Prostate gland (tissue), 2 donors: Measurements from ENCODE around the gene NT5DC4.

Experiments
- CTCF ChIP-seq, 4 experiments: fragments of 200-600 bp in 2 of 4; fragments of 450-650 bp in 2 of 4; sonication (generic) in 2 of 4; IDR thresholded peaks; 1 replicate in 3 of 4; 2 replicates in 1 of 4; pipeline ENCODE4 v1.5.1; 2016 to 2019; ENCODE audit warnings: antibody characterized with exemption in 4 of 4, mild to moderate bottlenecking in 2 of 4, moderate library complexity in 2 of 4
- POLR2A ChIP-seq: fragments of 450-650 bp; IDR thresholded peaks from one replicate; pipeline ENCODE4 v1.6.1; 2016; ENCODE audit warnings: antibody characterized with exemption, mild to moderate bottlenecking
- POLR2AphosphoS5 ChIP-seq: sonication (generic); formaldehyde crosslinking; IDR thresholded peaks from one replicate; pipeline ENCODE4 v1.6.1; 2017; ENCODE audit warnings: antibody characterized with exemption

DNA sequence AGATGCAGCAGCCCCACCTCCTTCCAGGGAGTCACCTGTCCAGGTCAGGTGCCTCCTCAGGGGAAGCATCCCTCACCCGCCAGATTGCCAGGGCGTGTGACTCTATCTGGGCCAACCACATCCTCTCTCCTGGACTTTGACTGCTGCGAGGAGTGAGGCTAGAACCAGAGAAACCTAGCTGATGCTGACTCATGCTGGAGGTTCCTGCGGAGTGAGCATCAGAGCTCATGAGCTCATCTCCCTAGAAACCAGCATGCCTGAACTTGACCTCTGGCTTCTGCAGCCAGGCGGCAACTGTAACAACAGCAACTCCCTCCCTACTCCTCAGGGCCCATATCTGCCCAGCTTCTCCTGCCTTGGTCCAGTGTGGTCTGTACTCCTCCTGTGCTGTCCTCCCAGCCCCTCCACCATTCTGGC lies 28.3 kb upstream of the NT5DC4 start:
- TF ChIP-seq POLR2A: no peak
- no peak for TF ChIP-seq CTCF (IDR thresholded peaks at IDR 0.05)
- peak; percentile 28 for TF ChIP-seq POLR2AphosphoS5
